Aorta (tissue), 5 donors: ENCODE results near the gene KDSR. TPM values are rescaled to one million over a fixed set of nuclear protein-coding genes. Genes with fewer than 3 reads are reported as not detected.

Source experiments
- ATAC-seq: fragments of 200-7000 bp; cut with Tn5 transposase; one replicate; pipeline ENCODE4 v1.9.1; 2022; ENCODE audit warnings: moderate library complexity; ENCODE audit not compliant: low FRiP score
- DNase-seq, 2 donors: peaks; one replicate each; pipeline ENCODE4 v3.0.0-alpha.2; 2020
- H3K27ac ChIP-seq, 2 donors: one replicate each; pipeline ENCODE4 v1.5.1; 2013; ENCODE audit warnings: low read length in 2 of 2, mild to moderate bottlenecking in 2 of 2, moderate library complexity in 2 of 2, control low read depth in 1 of 2, inconsistent platforms in 1 of 2, low read depth in 1 of 2
- H3K27me3 ChIP-seq, 2 donors: one replicate each; pipeline ENCODE4 v1.6.1; 2013; ENCODE audit warnings: control low read depth in 1 of 2, low read length in 1 of 2, mild to moderate bottlenecking in 1 of 2, moderate library complexity in 1 of 2; ENCODE audit not compliant: insufficient read depth in 2 of 2, control insufficient read depth in 1 of 2
- H3K36me3 ChIP-seq, 2 donors: one replicate each; pipeline ENCODE4 v1.6.1; 2013; ENCODE audit warnings: control low read depth in 1 of 2, low read length in 1 of 2, mild to moderate bottlenecking in 1 of 2; ENCODE audit not compliant: insufficient read depth in 2 of 2, control insufficient read depth in 1 of 2
- H3K4me1 ChIP-seq, 2 donors: one replicate each; pipeline ENCODE4 v1.6.1; 2013; ENCODE audit warnings: low read length in 2 of 2, control low read depth in 1 of 2, mild to moderate bottlenecking in 1 of 2, moderate library complexity in 1 of 2; ENCODE audit not compliant: insufficient read depth in 2 of 2, control insufficient read depth in 1 of 2
- H3K4me3 ChIP-seq, 2 donors: one replicate each; pipeline ENCODE4 v1.5.1; 2013; ENCODE audit warnings: low read length in 2 of 2, control low read depth in 1 of 2, mild to moderate bottlenecking in 1 of 2
- H3K9me3 ChIP-seq: one replicate; pipeline ENCODE4 v1.6.1; 2013; ENCODE audit warnings: mild to moderate bottlenecking, low read length; ENCODE audit not compliant: control insufficient read depth
- WGBS, 2 donors: extraction: QIAGEN DNeasy Blood & Tissue Kit; methylation state at CpG; one replicate each; pipeline ENCODE4 v1.1.7; 2013; 5-methylcytosine and 5-hydroxymethylcytosine counted together
- intact Hi-C, 2 donors: fragments of 100-400 bp; cut with DNase I; formaldehyde crosslinking; loops; one replicate each; pipeline versions ENCODE4 v1.14.2 to v1.15.0; 2022
- polyA plus RNA-seq, 2 donors: library from polyadenylated mRNA; stranded (reverse); fragments of 200-250 nt; gene quantifications; one replicate each; pipeline ENCODE4 v1.2.3, GENCODE V29; 2013
- total RNA-seq, 2 donors: library from RNA; stranded (reverse); fragmentation: NEBNext Ultra II Directional; extraction: Animal tissue kit (Norgen Biotek cat#: 25700); gene quantifications; one replicate each; pipeline ENCODE4 v1.2.1, GENCODE V29; 2021
- donor health status: healthy with polysubstance abuse.
- donor health status: Bipolar disorder and iron deficiency.
- donor health status: DM: no; HTN: no; CAD: no.
- donor health status: DM: no; HTN: no; CAD: no.
- donor health status: DM: yes; HTN: yes; CAD: no.

The KDSR gene
- total and polyA plus RNA-seq, 4 donors = 24.4 to 91.0 (median 50.5) TPM

DNA sequence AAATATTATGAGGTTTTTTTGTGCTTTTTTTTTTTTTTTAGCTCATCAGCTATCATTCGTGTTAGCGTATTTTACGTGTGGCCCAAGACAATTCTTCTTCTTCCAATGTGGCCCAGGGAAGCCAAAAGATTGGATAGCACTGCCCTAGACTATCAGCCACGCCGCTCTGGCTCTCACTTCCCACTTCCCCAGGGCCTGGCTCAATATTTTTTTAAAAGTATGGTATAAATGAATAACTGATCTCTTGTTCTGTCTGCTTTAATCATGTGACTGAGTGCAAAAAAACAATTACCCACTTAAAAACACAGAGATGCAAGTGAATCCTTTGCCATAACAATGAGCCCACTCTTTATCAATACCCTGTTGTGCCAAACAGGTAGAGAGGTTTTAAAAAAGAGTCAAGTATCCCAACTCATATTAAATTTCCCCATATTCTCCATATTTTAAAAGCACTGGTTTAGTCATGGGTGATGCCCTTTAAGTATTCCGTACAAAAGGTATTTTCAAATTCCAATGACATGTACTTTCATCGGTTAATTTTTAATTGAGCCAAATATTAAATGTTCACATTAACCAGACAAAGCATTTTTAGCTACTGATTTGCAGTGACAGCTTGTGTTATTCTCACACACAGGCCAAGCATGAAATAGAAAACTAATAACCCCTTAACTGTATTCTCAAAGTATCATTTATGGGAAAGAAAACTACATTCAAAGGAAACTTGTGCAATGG, 60.0 kb downstream of the KDSR start:
- H3K9me3 ChIP-seq = no peaks in the 10 kb centered on the region
- intact Hi-C loops = no loop called here
- no peak overlapping the region for H3K4me3 ChIP-seq
- 89 to 93% methylated on average over 7 of the region's 7 CpGs for WGBS, 2 donors
- H3K36me3 ChIP-seq = no peaks in the 10 kb centered on the region
- peaks cover 0 to 3% of the 10 kb centered on the region in 2 donors for H3K4me1 ChIP-seq
- H3K27ac ChIP-seq = no peak overlapping the region
- no peak for ATAC-seq
- no peaks in the 10 kb centered on the region for H3K27me3 ChIP-seq
- DNase-seq = no peak

DNA sequence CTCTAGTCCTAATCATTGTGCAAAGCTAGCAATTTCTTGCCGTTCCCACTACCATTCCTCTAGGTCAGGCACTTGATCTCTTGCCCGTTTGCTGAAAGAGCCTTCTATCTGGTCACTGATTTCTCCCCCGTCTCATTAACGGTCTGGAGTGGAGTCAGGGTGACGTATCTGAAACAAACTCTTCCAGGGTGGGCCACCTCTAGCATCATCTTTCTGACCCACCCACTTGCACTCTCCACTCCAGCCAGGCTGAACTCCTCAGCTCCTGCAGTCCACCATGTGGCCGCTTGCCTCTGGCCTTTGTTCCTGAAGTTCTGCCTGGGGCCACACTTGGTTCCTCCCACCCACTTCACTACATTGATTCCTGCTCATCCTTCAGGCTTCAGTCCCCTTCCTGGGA, 60.8 kb downstream of the KDSR start:
- H3K36me3 ChIP-seq = no peaks in the 10 kb centered on the region
- no peak overlapping the region for H3K27ac ChIP-seq
- no peak overlapping the region for H3K4me3 ChIP-seq
- peaks cover 0 to 3% of the 10 kb centered on the region in 2 donors for H3K4me1 ChIP-seq
- H3K27me3 ChIP-seq = no peaks in the 10 kb centered on the region
- WGBS, 2 donors = 92 to 93% methylated on average over 6 of the region's 6 CpGs
- intact Hi-C loops = no loop called here
- DNase-seq (no peak), ATAC-seq (no peak)
- H3K9me3 ChIP-seq = no peaks in the 10 kb centered on the region

- WGBS, 2 donors = 92 to 94% methylated on average over 3 of the region's 3 CpGs
- intact Hi-C loops = no loop called here
- H3K36me3 ChIP-seq = no peaks in the 10 kb centered on the region
- DNase-seq (no peak), ATAC-seq (no peak)
- H3K4me3 ChIP-seq = no peak overlapping the region
- H3K4me1 ChIP-seq = no peaks in the 10 kb centered on the region
- no peak overlapping the region for H3K27ac ChIP-seq
- H3K27me3 ChIP-seq = no peaks in the 10 kb centered on the region
- H3K9me3 ChIP-seq = no peaks in the 10 kb centered on the region
Observed at GRCh38 chr18:63303547-63303946, 63.5 kb downstream of the KDSR start.

- intact Hi-C loops = no loop called here
- Histone ChIP-seq H3K4me3 (no peak overlapping the region), H3K36me3 (no peaks in the 10 kb centered on the region), H3K9me3 (no peaks in the 10 kb centered on the region), H3K27me3 (no peaks in the 10 kb centered on the region), H3K27ac (no peak overlapping the region), H3K4me1 (no peaks in the 10 kb centered on the region)
- 49 to 54% methylated on average over 5 of the region's 5 CpGs for WGBS, 2 donors
- DNase-seq (no peak), ATAC-seq (no peak)
Observed at GRCh38 chr18:63302636-63303405, 64.2 kb downstream of the KDSR start.

GRCh38 chr18:63302220-63302619, 64.8 kb downstream of the KDSR start:
- ATAC-seq (no peak), DNase-seq (no peak)
- intact Hi-C loops = no loop called here
- Histone ChIP-seq H3K4me1 (peaks cover 0 to 1% of the 10 kb centered on the region in 2 donors), H3K27ac (no peak overlapping the region), H3K9me3 (no peaks in the 10 kb centered on the region), H3K36me3 (no peaks in the 10 kb centered on the region), H3K27me3 (no peaks in the 10 kb centered on the region), H3K4me3 (no peak overlapping the region)
- WGBS, 2 donors = 18 to 23% methylated on average over 4 of the region's 4 CpGs

- no peaks in the 10 kb centered on the region for H3K9me3 ChIP-seq
- DNase-seq = no peak
- intact Hi-C loops = no loop called here
- H3K4me1 ChIP-seq = peaks cover 0 to 1% of the 10 kb centered on the region in 2 donors
- H3K36me3 ChIP-seq = no peaks in the 10 kb centered on the region
- H3K27ac ChIP-seq = no peak overlapping the region
- 78 to 80% methylated on average over 9 of the region's 9 CpGs for WGBS, 2 donors
- ATAC-seq = peak; percentile 52
- H3K4me3 ChIP-seq = no peak overlapping the region
- no peaks in the 10 kb centered on the region for H3K27me3 ChIP-seq
Observed at GRCh38 chr18:63301434-63301833, 65.6 kb downstream of the KDSR start.

- Histone ChIP-seq H3K4me3 (no peak overlapping the region), H3K27me3 (no peaks in the 10 kb centered on the region), H3K36me3 (no peaks in the 10 kb centered on the region), H3K4me1 (peaks cover 0 to 1% of the 10 kb centered on the region in 2 donors), H3K27ac (no peak overlapping the region), H3K9me3 (no peaks in the 10 kb centered on the region)
- intact Hi-C loops = no loop called here
- WGBS, 2 donors = 68% methylated on average over 5 of the region's 5 CpGs
- no peak for ATAC-seq
- no peak for DNase-seq
Observed at GRCh38 chr18:63299837-63300745, 66.9 kb downstream of the KDSR start.

DNA sequence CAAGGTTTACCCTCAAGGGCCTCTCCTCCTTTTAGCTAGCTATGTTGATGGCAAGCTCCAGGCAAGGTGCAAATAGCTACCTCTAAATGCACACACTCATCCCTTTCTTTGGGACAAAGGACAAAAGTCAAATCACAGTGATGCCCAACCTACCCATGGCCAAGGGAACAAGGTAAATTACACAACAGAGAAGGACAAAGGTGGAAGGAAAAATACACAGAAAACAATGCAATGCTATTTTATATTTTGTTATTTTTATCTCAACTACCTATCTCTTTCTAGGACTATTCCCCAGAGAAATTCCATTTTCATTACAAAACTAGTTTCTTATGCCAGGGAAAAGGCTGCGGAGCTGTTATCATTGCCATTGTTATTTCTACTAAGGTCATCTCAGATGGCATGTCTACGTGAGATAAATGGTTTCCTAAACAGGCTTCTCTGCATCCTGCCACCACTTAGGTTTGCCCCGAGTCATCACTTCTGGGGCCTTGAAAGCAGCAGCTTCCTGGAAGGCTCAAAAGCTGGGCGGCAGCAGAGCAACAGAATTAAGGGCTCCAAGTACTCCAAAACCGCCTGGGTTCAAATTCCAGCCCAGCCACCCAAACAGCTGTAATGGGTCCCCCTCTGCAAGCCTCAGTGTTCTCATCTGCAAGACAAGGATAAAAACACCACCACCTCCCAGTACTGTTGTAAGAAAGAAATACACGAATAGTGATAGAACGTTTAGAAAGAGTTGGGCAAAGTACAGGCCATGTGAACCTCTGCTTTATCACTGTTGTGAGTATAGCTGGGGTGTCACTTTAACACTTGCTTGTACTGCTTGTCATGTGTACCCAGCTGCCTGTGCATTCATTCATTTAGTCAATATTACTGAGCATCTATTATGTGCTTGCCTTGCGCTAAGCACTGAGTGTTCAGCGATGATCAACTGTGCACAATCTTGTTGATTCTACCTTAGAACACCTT, 68.3 kb downstream of the KDSR start:
- WGBS, 2 donors = 43 to 49% methylated on average over 9 of the region's 9 CpGs
- no peaks in the 10 kb centered on the region for H3K9me3 ChIP-seq

More for the DNA sequence above, 68.3 kb downstream of the KDSR start:
- H3K4me3 ChIP-seq = no peak overlapping the region
- no peak overlapping the region for H3K27ac ChIP-seq
- intact Hi-C loops = no loop called here
- H3K4me1 ChIP-seq = peaks cover 0 to 1% of the 10 kb centered on the region in 2 donors
- ATAC-seq (no peak), DNase-seq (no peak)
- H3K36me3 ChIP-seq = no peaks in the 10 kb centered on the region
- H3K27me3 ChIP-seq = no peaks in the 10 kb centered on the region
